HG03521 (cell line): ENCODE results near the gene ZNF253.
"Not testable (repeated sequence)": the region's sequence is repeated elsewhere in the genome, so short reads cannot be mapped to it uniquely, and the experiment has no call there.

Experiments used
- ATAC-seq: cut with Tn5 transposase; IDR thresholded peaks from one replicate; pipeline ENCODE4 v1.9.1; 2021; ENCODE audit warnings: mild to moderate bottlenecking, moderate library complexity; ENCODE audit not compliant: unreplicated experiment

ZNF253 gene

DNA sequence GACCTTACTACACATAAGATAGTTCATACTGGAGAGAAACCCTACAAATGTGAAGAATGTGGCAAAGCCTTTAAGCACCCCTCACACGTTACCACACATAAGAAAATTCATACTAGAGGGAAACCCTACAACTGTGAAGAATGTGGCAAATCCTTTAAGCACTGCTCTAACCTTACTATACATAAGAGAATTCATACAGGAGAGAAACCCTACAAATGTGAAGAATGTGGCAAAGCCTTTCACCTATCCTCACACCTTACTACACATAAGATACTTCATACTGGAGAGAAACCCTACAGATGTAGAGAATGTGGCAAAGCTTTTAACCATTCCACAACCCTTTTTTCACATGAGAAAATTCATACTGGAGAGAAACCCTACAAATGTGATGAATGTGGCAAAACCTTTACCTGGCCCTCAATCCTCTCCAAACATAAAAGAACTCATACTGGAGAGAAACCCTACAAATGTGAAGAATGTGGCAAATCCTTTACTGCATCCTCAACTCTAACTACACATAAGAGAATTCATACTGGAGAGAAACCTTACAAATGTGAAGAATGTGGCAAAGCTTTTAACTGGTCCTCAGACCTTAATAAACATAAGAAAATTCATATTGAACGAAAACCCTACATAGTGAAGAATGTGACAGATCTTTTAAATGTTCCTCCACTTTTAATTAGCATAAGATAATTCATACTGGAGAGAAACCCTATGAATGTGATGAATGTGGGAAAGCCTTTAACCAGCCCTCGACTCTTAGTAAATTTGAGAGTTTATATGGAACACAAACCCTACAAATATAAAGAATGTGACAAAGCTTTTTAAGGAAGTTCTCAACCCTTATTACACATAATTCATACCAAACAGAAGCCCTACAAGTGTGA lies 26.6 kb downstream of the ZNF253 start:
- ATAC-seq = not testable (repeated sequence)

DNA sequence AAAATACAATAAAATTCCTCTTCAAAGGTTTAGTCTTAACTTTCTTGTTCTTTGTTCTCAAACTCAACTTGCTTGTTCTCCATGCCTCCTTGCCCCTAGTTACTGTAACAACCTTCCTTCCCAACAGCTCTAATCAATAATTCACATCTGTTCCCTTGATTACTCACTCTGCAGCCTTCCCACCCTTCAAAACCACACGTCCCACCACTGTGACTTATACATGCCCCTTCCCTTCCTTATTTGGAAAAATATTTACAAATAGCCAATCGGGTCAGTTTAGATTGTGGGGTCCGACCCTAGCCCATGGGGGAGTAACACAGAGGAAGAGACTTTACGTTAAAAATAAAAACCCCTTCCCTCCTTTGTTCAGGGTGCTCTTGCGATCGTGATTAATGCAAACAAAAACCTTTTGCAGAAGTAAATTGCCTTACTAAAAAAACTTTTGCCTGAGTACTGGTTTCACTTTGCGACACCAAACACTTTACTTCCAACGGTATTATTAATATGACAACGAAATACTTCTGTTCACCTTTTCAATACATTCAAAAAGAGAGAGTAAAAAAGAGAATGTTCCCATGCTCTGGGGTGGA lies 34.6 kb downstream of the ZNF253 start:
- ATAC-seq = no peak

DNA sequence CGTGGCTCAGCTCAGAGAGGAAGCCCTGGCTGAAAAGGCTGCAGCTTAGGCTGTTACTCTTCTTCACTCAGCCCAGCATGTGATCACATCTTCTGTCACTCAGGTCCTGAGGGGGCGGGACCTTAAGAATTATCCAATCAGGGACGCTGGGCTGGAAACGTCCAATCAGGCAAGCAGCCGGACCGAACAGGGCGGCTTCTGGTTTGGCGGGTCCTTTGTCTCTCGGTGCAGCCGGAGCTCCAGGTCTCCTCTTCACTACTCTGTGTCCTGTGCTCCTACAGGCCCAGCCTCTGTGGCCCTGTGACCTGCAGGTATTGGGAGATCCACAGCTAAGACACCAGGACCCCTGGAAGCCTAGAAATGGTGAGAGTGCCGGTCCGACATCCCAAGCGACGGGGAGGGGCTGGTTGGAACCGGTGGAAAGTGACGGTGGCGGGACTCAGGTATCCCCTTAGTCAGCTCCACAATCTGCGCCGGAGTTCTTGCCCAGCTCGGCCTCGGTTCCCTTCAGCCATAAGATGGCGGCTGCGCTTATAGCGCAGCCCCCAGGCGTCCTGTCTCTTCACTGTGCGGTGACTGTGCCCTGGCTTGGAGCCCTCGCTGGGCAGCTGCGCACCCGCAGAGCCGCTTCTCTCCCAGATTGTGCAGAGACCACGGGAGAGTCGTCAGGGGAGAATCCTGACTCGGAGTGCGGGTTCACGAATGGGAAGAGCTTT lies 35.2 kb downstream of the ZNF253 start, which contains the start of gene ZNF93:
Gene ZNF93, plus strand, starts transcription at position 218 of the 716 bp plus-strand sequence. Its CDS starts 143 bp downstream, at position 361.
- ATAC-seq = peak; percentile 91

DNA sequence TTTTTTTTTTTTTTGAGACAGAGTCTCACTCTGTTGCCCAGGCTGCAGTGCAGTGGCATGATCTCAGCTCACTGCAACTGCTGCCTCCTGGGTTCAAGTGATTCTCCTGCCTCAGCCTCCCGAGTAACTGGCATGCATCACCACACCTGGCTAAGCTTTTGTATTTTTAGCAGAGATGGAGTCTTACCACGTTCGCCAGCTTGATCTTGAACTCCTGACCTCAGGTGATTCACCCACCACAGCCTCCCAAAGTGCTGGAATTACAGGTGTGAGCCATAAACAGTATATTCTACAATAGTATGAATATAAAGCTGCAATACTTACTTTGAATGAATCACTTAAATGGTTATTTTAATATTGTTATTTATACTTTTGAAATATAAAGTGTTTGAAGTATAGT lies 41.9 kb downstream of the ZNF253 start:
- ATAC-seq = not testable (repeated sequence)

DNA sequence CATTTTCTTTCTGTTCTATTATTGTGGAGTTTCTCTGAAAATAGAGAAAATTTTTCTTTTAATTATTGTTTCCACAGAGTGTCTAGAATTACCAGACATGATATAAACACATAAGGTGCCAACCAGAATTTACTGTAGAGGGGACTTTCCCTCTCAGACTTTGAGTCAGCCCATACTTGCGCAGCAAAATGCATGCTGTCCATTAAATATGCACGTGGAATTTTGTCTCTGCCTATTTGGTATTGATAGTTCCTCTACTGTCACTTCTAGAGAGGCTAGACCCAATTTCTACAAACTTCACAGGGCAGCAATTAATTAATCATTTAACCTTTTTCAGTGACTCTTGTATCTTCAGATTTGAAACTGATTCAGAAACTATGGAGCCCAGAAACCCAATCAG lies 44.0 kb downstream of the ZNF253 start:
- no peak for ATAC-seq

DNA sequence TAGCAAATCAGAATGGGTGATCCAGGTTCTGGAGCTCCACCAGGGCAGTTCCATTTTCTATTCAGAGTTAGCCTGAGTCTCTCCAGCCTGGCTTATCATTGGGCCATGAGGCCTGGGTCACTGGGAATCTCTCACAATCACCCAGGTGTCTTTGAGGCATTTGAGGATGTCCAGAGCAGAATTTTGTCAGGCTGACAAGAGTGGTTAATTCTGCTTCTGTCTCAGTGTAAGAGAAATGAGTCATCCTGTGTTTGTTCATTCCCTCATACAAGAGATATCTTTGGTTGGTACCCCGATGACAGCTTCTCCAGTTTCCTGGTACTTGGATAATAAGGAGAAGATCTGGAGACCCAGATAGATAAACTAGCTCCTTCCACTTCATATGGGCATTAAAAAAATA lies 45.5 kb downstream of the ZNF253 start:
- ATAC-seq = no peak

DNA sequence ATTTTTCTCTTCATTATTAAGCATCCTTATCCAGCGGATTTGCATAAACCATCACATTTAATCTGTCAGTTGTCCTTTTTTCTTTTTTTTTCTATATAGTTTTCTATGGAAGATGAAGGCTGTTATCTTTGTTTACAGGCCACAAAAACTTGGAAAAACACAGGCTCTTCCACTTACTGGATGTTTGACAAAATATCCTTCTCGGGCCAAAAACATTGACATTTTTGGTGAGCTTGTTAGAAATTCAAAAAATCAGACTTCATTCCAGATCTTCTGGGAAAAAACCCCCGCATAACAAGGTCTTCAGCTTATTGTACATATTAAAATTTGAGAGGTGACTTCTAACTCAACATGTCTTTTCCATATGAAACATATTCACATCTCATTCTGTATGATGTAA lies 48.9 kb downstream of the ZNF253 start:
- ATAC-seq = no peak

DNA sequence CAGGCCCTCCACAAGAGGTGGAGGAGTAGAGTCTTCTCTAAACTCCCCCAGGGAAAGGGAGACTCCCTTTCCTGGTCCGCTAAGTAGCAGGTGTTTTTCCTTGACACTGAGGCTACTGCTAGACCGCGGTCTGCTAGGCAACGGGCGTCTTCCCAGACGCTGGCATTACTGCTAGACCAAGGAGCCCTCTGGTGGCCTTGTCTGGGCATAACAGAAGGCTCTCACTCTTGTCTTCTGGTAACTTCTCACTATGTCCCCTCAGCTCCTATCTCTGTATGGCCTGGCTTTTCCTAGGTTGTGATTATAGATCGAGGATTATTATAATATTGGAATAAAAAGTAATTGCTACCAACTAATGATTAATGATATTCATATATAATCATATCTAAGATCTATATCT lies 64.7 kb downstream of the ZNF253 start:
- not testable (repeated sequence) for ATAC-seq

DNA sequence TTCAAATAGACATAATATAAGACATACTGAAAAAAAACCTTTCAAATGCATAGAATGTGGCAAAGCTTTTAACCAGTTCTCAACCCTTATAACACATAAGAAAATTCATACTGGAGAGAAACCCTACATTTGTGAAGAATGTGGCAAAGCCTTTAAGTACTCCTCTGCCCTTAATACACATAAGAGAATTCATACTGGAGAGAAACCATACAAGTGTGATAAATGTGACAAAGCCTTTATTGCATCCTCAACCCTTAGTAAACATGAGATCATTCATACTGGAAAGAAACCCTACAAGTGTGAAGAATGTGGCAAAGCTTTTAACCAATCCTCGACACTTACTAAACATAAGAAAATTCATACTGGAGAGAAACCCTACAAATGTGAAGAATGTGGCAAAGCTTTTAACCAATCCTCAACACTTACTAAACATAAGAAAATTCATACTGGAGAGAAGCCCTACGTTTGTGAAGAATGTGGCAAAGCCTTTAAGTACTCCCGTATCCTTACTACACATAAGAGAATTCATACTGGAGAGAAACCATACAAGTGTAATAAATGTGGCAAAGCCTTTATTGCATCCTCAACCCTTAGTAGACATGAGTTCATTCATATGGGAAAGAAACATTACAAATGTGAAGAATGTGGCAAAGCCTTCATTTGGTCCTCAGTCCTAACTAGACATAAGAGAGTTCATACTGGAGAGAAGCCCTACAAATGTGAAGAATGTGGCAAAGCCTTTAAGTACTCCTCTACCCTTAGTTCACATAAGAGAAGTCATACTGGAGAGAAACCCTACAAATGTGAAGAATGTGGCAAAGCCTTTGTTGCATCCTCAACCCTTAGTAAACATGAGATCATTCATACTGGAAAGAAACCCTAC lies 68.0 kb downstream of the ZNF253 start:
- not testable (repeated sequence) for ATAC-seq

DNA sequence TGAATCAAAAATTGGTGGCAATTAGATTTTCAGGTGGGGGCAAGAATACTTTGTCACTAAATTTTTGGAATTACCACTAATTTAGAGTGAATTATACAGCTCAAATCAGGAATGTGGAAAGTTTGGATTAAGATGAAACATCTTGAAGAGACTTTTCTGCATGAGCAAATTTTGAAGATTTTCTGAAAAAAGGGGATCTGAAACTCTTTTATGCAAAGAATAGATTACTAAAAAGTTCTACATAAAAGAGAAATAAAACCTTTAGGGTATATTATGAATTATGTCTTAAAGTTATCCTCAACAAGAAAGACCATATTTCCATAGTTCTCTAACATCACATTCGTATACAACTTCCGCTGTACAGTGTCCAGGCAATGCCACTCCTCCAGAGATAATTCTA lies 71.7 kb downstream of the ZNF253 start:
- ATAC-seq = no peak

DNA sequence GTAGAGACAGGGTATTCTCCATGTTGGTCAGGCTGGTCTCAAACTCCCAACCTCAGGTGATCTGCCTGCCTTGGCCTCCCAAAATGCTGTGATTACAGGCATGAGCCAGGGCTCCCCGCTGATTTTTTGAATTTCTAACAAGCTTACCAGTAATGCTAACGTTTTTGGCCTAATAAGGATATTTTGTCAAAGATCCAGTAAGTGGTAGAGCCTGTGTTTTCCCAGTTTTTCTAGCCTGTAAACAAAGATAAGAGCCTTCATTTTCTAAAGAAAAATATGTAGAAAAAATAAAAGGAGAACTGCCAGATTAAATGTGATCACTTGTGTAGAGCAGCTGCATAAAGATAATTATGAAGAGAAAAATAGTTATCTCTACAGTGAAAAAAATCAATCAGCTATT lies 72.8 kb downstream of the ZNF253 start:
- ATAC-seq = no peak

DNA sequence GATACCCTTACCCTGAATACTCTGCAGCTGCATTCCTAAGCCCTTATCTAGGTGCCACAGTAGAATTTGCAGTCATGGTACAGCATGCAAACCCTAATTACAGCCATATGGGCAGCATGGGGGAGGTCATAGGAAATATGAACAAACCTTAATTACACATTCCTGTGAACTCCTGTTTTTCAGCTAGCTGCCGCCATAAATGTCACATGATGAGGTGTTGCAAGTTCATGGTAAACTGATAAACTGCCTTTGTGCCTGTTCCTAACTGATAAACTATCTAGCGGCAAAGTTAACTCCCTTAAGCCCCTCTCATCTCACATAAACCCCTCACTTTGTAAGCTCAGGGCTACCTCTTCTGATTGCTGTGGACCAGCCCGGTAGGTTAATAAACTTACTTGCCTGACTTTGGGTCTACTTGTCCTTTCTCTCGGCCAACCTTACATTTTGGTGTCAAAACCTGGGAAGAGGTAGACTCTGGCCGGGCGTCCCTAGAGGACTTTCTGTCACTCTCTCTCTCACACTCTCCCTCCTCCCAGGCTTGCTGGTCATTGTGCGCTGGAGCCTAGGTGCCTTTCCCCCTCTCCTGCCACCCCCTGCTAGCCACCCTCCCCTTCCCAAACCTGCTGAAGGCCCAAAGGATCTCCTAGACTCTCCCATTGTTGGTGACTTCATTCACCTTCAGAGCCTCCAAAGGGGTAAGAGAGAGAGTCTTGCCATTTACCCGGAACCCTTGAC lies 78.3 kb downstream of the ZNF253 start:
- ATAC-seq = no peak
